Measurements from ENCODE around the gene MARCHF10. TPM values are rescaled to one million over a fixed set of nuclear protein-coding genes. Genes with fewer than 3 reads are reported as not detected.

Gene MARCHF10
- total and polyA plus RNA-seq, 9 of the 15 experiments (the other 6 are each of a cell fraction or from before 2014, with no cell fraction given): not detected

DNA sequence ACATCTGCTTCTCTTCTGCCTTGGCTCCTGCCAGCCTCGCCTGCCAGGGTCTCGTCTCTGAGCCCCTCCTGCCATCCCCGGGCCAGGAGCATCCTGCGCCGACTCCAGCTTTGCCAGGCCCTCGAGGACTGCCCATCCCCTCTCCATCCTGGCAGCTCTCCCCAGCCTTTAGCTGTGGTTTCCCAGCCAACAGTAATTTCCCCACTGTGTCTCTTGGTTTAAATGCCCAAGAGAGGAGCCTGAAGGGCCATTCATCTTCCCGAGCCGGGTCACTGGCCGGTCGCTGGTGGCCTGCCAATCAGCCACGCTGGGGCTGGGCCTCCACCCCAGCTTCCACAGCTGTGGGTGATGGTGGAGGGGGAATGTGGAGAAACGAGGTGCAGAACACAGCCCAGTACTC, 132.9 kb downstream of the MARCHF10 start (continued):
- no peak for TF ChIP-seq ZNF197 (CRISPR knock-in tag; IDR thresholded peaks at IDR 0.05; ENCODE audit: low read depth)

DNA sequence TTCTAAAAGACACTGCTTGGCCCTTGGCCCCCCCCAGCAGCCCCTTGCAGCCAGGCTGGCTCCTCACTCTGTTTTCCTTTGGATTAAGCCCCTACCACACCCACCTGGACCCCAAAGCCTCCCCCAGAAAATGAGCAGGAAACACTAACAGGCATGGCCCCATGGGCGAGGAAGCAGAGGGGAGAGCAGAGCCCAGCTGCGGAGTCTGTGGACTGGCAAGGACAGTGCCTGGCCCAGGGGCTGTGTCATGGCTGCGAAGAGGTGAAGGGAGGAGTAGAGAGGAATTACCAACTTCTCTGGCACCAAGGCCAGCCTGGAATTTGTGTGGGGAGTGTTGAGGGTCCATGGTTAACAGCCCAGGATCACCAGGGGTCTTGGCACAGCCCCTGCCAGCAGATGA, 133.3 kb downstream of the MARCHF10 start:
- Histone ChIP-seq H3K4me3 (no peak overlapping the region), H3K9me1 (ENCODE audit: control insufficient read depth, insufficient read depth, low read length) (no peaks in the 10 kb centered on the region), H3K4me1 (replicated peaks in 1 of 2; ENCODE audit: control insufficient read depth in 2 of 2, insufficient read depth in 2 of 2, low read length in 2 of 2) (peaks cover 8 to 50% of the 10 kb centered on the region in 2 experiments; a peak in 4 of 5 replicates), H3K79me2 (ENCODE audit: control insufficient read depth, insufficient read depth, low read length) (no peaks in the 10 kb centered on the region), H3K9me3 (replicated peaks; ENCODE audit: control insufficient read depth, insufficient read depth, low read depth, low read length) (no peaks in the 10 kb centered on the region), H3K27me3 (ENCODE audit: control insufficient read depth in 2 of 2, insufficient read depth in 2 of 2, low read length in 2 of 2) (no peaks in the 10 kb centered on the region), H3K4me2 (ENCODE audit: insufficient read depth, low read length) (no peak overlapping the region), H3K36me3 (ENCODE audit: control insufficient read depth, insufficient read depth, low read length) (no peaks in the 10 kb centered on the region), H3K9ac (ENCODE audit: insufficient read depth in 1 of 2, low read depth in 2 of 2, low read length in 2 of 2) (peak overlapping the region in 1 of 2 experiments; percentile 54; a peak in 1 of 4 replicates), H4K20me1 (replicated peaks; ENCODE audit: control insufficient read depth, insufficient read depth, low read length) (no peaks in the 10 kb centered on the region), H3K27ac (ENCODE audit: extremely low read depth, low read depth, low read length) (no peak overlapping the region), H2AFZ (ENCODE audit: low read depth, low read length) (no peak overlapping the region)
- no TSS peak for BruUV-seq (replicated peaks)
- TF ChIP-seq, protein P1, sequence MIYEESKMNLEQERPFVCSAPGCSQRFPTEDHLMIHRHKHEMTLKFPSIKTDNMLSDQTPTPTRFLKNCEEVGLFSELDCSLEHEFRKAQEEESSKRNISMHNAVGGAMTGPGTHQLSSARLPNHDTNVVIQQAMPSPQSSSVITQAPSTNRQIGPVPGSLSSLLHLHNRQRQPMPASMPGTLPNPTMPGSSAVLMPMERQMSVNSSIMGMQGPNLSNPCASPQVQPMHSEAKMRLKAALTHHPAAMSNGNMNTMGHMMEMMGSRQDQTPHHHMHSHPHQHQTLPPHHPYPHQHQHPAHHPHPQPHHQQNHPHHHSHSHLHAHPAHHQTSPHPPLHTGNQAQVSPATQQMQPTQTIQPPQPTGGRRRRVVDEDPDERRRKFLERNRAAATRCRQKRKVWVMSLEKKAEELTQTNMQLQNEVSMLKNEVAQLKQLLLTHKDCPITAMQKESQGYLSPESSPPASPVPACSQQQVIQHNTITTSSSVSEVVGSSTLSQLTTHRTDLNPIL (CRISPR knock-in tag; IDR thresholded peaks at IDR 0.05): no peak
- TF ChIP-seq, protein P2, sequence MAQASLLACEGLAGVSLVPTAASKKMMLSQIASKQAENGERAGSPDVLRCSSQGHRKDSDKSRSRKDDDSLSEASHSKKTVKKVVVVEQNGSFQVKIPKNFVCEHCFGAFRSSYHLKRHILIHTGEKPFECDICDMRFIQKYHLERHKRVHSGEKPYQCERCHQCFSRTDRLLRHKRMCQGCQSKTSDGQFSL (CRISPR knock-in tag; IDR thresholded peaks at IDR 0.05): no peak
- TF ChIP-seq, protein P2 (tag; IDR thresholded peaks at IDR 0.05): no peak
- TF ChIP-seq, protein P3, sequence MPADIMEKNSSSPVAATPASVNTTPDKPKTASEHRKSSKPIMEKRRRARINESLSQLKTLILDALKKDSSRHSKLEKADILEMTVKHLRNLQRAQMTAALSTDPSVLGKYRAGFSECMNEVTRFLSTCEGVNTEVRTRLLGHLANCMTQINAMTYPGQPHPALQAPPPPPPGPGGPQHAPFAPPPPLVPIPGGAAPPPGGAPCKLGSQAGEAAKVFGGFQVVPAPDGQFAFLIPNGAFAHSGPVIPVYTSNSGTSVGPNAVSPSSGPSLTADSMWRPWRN (IDR thresholded peaks at IDR 0.05; ENCODE audit: low read depth): no peak
- no peak for TF ChIP-seq RBFOX2 (IDR thresholded peaks at IDR 0.05; ENCODE audit: low read depth, low read length)
- TF ChIP-seq, protein P4, sequence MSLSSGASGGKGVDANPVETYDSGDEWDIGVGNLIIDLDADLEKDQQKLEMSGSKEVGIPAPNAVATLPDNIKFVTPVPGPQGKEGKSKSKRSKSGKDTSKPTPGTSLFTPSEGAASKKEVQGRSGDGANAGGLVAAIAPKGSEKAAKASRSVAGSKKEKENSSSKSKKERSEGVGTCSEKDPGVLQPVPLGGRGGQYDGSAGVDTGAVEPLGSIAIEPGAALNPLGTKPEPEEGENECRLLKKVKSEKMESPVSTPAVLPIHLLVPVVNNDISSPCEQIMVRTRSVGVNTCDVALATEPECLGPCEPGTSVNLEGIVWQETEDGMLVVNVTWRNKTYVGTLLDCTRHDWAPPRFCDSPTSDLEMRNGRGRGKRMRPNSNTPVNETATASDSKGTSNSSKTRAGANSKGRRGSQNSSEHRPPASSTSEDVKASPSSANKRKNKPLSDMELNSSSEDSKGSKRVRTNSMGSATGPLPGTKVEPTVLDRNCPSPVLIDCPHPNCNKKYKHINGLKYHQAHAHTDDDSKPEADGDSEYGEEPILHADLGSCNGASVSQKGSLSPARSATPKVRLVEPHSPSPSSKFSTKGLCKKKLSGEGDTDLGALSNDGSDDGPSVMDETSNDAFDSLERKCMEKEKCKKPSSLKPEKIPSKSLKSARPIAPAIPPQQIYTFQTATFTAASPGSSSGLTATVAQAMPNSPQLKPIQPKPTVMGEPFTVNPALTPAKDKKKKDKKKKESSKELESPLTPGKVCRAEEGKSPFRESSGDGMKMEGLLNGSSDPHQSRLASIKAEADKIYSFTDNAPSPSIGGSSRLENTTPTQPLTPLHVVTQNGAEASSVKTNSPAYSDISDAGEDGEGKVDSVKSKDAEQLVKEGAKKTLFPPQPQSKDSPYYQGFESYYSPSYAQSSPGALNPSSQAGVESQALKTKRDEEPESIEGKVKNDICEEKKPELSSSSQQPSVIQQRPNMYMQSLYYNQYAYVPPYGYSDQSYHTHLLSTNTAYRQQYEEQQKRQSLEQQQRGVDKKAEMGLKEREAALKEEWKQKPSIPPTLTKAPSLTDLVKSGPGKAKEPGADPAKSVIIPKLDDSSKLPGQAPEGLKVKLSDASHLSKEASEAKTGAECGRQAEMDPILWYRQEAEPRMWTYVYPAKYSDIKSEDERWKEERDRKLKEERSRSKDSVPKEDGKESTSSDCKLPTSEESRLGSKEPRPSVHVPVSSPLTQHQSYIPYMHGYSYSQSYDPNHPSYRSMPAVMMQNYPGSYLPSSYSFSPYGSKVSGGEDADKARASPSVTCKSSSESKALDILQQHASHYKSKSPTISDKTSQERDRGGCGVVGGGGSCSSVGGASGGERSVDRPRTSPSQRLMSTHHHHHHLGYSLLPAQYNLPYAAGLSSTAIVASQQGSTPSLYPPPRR (CRISPR knock-in tag; IDR thresholded peaks at IDR 0.05; ENCODE audit: borderline replicate concordance): no peak
- intact Hi-C loops (cut with micrococcal nuclease) (loop anchor here (10.0 kb wide), 1 partner anchor 730 kb away; no protein-coding TSS in a partner anchor), in situ Hi-C loops (cut with MboI) (loop anchor here (25.0 kb wide), 1 partner anchor 737 kb away; no protein-coding TSS in a partner anchor)
- ChIA-PET CTCF (ENCODE audit: low intra/inter-chr PET ratio) (no interaction called here), POLR2A (interaction anchor here (0.6 kb wide), 2 partner anchors 36 to 770 kb away, joined by 3 to 4 read pairs; no protein-coding TSS in a partner anchor)
- ATAC-seq (no peak), DNase-seq (ENCODE audit: extremely low read depth in 1 of 4, low spot score in 3 of 4) (no peak), FAIRE-seq (no peak)
- 81% methylated on average over 3 of the region's 3 CpGs for WGBS (ENCODE audit: insufficient coverage, low coverage, missing lambda C conversion rate)

Measured in K562 (cell line).